ENCODE measurements around the gene ZNF423. TPM values are rescaled to one million over a fixed set of nuclear protein-coding genes. Genes with fewer than 3 reads are reported as not detected.

Gene ZNF423
- total RNA-seq, 2 experiments from 2014 or later, result not detected

DNA sequence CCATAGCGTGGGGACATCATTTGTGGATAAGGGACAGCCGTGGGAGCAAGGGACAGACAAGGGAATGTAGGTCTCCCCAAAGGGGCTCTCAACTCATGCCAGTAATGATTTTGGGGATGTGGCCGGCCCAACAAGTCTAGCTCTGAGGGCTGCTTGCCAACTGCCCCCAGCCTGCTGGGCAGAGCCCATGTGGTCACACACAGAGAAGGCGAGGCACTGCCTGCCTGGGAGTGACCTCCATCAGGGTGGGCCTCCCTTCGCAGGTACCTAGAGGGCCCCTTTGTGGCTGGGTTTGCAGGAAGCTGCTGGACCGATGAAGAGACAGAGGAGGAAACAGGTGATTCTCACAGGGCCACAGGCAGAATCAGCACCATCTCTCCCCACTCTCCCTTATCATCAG is 305.2 kb downstream of the ZNF423 start:
- Mint-ChIP-seq H3K27ac (no peak overlapping the region), H3K4me3 (no peak overlapping the region), H3K9me3 (ENCODE audit: low read depth) (no peaks in the 10 kb centered on the region), H3K4me1 (no peaks in the 10 kb centered on the region), H3K36me3 (ENCODE audit: low read depth) (no peaks in the 10 kb centered on the region), H3K27me3 (no peaks in the 10 kb centered on the region)
- ChIA-PET CTCF (no interaction called here), POLR2A (no interaction called here)
- intact Hi-C loops (cut with DNase I, micrococcal nuclease), result no loop called here
- no peak for ATAC-seq
- DNase-seq, result no peak

- intact Hi-C loops (cut with DNase I, micrococcal nuclease), result no loop called here
- Mint-ChIP-seq H3K4me1 (no peaks in the 10 kb centered on the region), H3K27me3 (no peaks in the 10 kb centered on the region), H3K27ac (no peak overlapping the region), H3K36me3 (ENCODE audit: low read depth) (no peaks in the 10 kb centered on the region), H3K4me3 (no peak overlapping the region), H3K9me3 (ENCODE audit: low read depth) (no peaks in the 10 kb centered on the region)
- DNase-seq (no peak), ATAC-seq (no peak)
- CTCF ChIA-PET, result interaction anchor here (1.1 kb wide), 1 partner anchor 142 kb away, joined by 3 read pairs; no protein-coding TSS in a partner anchor
- POLR2A ChIA-PET, result no interaction called here
These were observed 305.8 kb downstream of the ZNF423 start for GRCh38 chr16:49550140-49550539.

- H3K4me1 Mint-ChIP-seq, result no peaks in the 10 kb centered on the region
These were observed 307.5 kb downstream of the ZNF423 start for GRCh38 chr16:49548325-49548970.

GRCh38 chr16:49547448-49547847 is 308.5 kb downstream of the ZNF423 start:
- ATAC-seq (no peak), DNase-seq (no peak)
- H3K9me3 Mint-ChIP-seq (ENCODE audit: low read depth), result no peaks in the 10 kb centered on the region
- no peak overlapping the region for H3K4me3 Mint-ChIP-seq
- H3K4me1 Mint-ChIP-seq, result no peaks in the 10 kb centered on the region
- no peaks in the 10 kb centered on the region for H3K36me3 Mint-ChIP-seq (ENCODE audit: low read depth)
- intact Hi-C loops (cut with DNase I, micrococcal nuclease), result no loop called here
- CTCF ChIA-PET, result no interaction called here
- POLR2A ChIA-PET, result no interaction called here
- H3K27me3 Mint-ChIP-seq, result no peaks in the 10 kb centered on the region
- no peak overlapping the region for H3K27ac Mint-ChIP-seq

More at GRCh38 chr16:49548325-49548970, 307.5 kb downstream of the ZNF423 start:
- POLR2A ChIA-PET, result interaction anchor here (0.7 kb wide), 1 partner anchor 153 kb away, joined by 6 read pairs; no protein-coding TSS in a partner anchor
- H3K36me3 Mint-ChIP-seq (ENCODE audit: low read depth), result no peaks in the 10 kb centered on the region
- no peaks in the 10 kb centered on the region for H3K27me3 Mint-ChIP-seq
- DNase-seq (no peak), ATAC-seq (no peak)
- H3K4me3 Mint-ChIP-seq, result no peak overlapping the region
- H3K9me3 Mint-ChIP-seq (ENCODE audit: low read depth), result no peaks in the 10 kb centered on the region
- CTCF ChIA-PET, result interaction anchor here (0.8 kb wide), 1 partner anchor 11 kb away, joined by 3 read pairs; no protein-coding TSS in a partner anchor
- no peak overlapping the region for H3K27ac Mint-ChIP-seq
- intact Hi-C loops (cut with DNase I, micrococcal nuclease), result no loop called here

DNA sequence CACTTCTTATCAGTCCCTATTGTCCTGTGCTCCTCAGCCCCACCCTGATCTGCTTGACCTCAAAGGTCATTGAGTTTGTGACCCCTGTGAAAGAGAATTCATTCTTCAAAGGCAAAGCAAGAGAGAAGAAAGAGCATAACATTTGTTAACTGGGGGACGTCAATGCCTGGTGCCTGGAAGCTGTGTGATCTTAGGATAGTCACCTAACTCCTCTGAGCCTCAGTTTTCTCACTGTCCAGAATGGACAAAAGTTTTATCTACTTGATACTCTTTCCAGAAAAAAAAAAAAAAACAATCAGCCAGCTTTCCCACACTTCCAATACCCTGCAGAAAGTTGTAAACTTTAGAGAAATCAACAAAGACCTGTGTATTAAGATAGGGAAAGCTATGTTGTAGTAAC is 309.2 kb downstream of the ZNF423 start:
- no peaks in the 10 kb centered on the region for H3K36me3 Mint-ChIP-seq (ENCODE audit: low read depth)
- H3K27me3 Mint-ChIP-seq, result no peaks in the 10 kb centered on the region
- POLR2A ChIA-PET, result no interaction called here
- DNase-seq, result no peak
- H3K4me3 Mint-ChIP-seq, result no peak overlapping the region
- ATAC-seq, result no peak
- intact Hi-C loops (cut with DNase I, micrococcal nuclease), result no loop called here
- H3K27ac Mint-ChIP-seq, result no peak overlapping the region
- no peaks in the 10 kb centered on the region for H3K9me3 Mint-ChIP-seq (ENCODE audit: low read depth)
- H3K4me1 Mint-ChIP-seq, result no peaks in the 10 kb centered on the region
- CTCF ChIA-PET, result no interaction called here

- Mint-ChIP-seq H3K27ac (no peak overlapping the region), H3K9me3 (ENCODE audit: low read depth) (no peaks in the 10 kb centered on the region), H3K4me3 (no peak overlapping the region), H3K4me1 (no peaks in the 10 kb centered on the region), H3K27me3 (no peaks in the 10 kb centered on the region), H3K36me3 (ENCODE audit: low read depth) (no peaks in the 10 kb centered on the region)
- ChIA-PET POLR2A (no interaction called here), CTCF (no interaction called here)
- DNase-seq (no peak), ATAC-seq (no peak)
- intact Hi-C loops (cut with DNase I, micrococcal nuclease), result no loop called here
These were observed 310.0 kb downstream of the ZNF423 start for GRCh38 chr16:49545741-49546448.

- intact Hi-C loops (cut with DNase I, micrococcal nuclease), result no loop called here
- Mint-ChIP-seq H3K9me3 (ENCODE audit: low read depth) (no peaks in the 10 kb centered on the region), H3K27ac (no peak overlapping the region), H3K27me3 (no peaks in the 10 kb centered on the region), H3K4me3 (no peak overlapping the region), H3K4me1 (no peaks in the 10 kb centered on the region), H3K36me3 (ENCODE audit: low read depth) (no peaks in the 10 kb centered on the region)
- CTCF ChIA-PET, result no interaction called here
- ATAC-seq, result no peak
- no peak for DNase-seq
- POLR2A ChIA-PET, result no interaction called here
These were observed 310.7 kb downstream of the ZNF423 start for GRCh38 chr16:49545243-49545642.

- ChIA-PET POLR2A (no interaction called here), CTCF (no interaction called here)
- ATAC-seq (no peak), DNase-seq (no peak)
- Mint-ChIP-seq H3K9me3 (ENCODE audit: low read depth) (no peaks in the 10 kb centered on the region), H3K36me3 (ENCODE audit: low read depth) (no peaks in the 10 kb centered on the region), H3K27me3 (no peaks in the 10 kb centered on the region), H3K27ac (no peak overlapping the region), H3K4me3 (no peak overlapping the region), H3K4me1 (no peaks in the 10 kb centered on the region)
- intact Hi-C loops (cut with DNase I, micrococcal nuclease), result no loop called here
These were observed 311.1 kb downstream of the ZNF423 start for GRCh38 chr16:49544828-49545227.

DNA sequence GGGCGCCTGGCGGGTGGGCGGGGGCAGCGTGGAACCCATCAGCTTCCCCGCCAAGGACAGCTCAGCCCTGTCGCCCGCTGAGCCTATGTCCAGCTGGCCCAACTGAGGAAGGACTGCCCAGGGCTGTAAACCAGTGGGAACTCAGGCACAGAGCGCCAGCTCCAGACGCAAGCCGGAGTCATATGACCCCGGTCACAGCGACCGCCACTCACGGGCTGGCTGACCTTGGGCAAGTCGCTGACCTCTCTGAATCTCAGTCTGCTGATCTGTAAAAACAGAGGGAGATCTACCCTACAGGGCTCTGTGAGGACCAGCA is 312.3 kb downstream of the ZNF423 start:
- DNase-seq, result no peak
- Mint-ChIP-seq H3K27ac (no peak overlapping the region), H3K9me3 (ENCODE audit: low read depth) (no peaks in the 10 kb centered on the region), H3K27me3 (no peaks in the 10 kb centered on the region), H3K4me1 (no peaks in the 10 kb centered on the region), H3K36me3 (ENCODE audit: low read depth) (no peaks in the 10 kb centered on the region), H3K4me3 (no peak overlapping the region)
- CTCF ChIA-PET, result no interaction called here
- intact Hi-C loops (cut with DNase I, micrococcal nuclease), result no loop called here
- POLR2A ChIA-PET, result no interaction called here
- no peak for ATAC-seq

GRCh38 chr16:49542946-49543630 is 312.8 kb downstream of the ZNF423 start:
- H3K36me3 Mint-ChIP-seq (ENCODE audit: low read depth), result no peaks in the 10 kb centered on the region
- no peak overlapping the region for H3K27ac Mint-ChIP-seq
- H3K27me3 Mint-ChIP-seq, result no peaks in the 10 kb centered on the region
- no peak overlapping the region for H3K4me3 Mint-ChIP-seq
- H3K4me1 Mint-ChIP-seq, result no peaks in the 10 kb centered on the region
- ChIA-PET CTCF (no interaction called here), POLR2A (no interaction called here)
- DNase-seq (no peak), ATAC-seq (no peak)
- intact Hi-C loops (cut with DNase I, micrococcal nuclease), result no loop called here
- no peaks in the 10 kb centered on the region for H3K9me3 Mint-ChIP-seq (ENCODE audit: low read depth)

DNA sequence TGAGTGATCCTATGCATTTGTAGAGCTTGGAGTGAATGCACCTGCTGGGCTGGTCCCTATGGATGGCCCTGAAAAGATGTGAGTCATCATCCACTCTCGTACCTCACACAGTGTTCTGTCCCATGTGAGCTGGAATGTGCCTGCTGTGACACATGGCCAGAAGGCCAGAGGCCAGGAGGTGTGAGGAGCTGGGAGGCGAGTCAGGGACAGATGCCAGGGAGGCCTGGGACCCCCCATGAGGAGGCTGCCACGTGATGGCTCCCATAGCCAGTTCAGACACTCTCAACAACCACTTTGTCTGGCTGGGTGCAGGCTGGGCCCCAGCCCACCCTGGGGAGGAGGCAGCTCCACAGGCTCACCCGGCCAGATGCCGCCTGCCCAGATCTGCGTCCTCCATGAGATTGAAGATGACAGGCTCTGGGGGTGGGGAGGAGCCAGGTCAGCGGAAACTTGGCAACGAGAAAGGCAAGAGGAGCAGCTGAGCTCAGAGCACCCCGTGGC is 313.5 kb downstream of the ZNF423 start:
- ATAC-seq (no peak), DNase-seq (no peak)
- ChIA-PET CTCF (interaction anchor here (0.7 kb wide), 1 partner anchor 282 kb away, joined by 3 read pairs; no protein-coding TSS in a partner anchor), POLR2A (no interaction called here)
- Mint-ChIP-seq H3K27ac (no peak overlapping the region), H3K27me3 (no peaks in the 10 kb centered on the region), H3K36me3 (ENCODE audit: low read depth) (no peaks in the 10 kb centered on the region), H3K4me1 (no peaks in the 10 kb centered on the region), H3K9me3 (ENCODE audit: low read depth) (no peaks in the 10 kb centered on the region), H3K4me3 (no peak overlapping the region)
- intact Hi-C loops (cut with DNase I, micrococcal nuclease), result no loop called here

DNA sequence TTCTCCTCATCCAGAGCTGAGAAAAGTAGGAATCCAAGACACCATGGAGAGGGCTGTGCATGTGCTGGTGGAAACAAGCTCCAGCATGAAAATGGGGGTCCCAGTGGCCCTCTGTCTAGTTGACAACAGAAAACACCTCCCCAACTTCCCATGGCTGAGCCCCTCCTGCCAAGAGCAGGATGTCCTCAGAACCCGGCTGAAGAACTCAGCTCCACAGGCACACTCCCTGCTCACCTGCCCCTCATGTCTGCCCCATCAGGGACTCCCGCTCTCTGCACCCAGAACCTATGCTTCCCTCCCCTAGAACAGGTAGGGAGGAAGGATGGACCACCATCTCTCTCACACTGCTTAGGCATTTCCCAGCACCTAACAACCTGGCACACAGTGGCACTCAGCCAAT is 315.1 kb downstream of the ZNF423 start:
- DNase-seq (no peak), ATAC-seq (no peak)
- POLR2A ChIA-PET, result no interaction called here
- H3K9me3 Mint-ChIP-seq (ENCODE audit: low read depth), result no peaks in the 10 kb centered on the region
- H3K36me3 Mint-ChIP-seq (ENCODE audit: low read depth), result no peaks in the 10 kb centered on the region
- CTCF ChIA-PET, result no interaction called here
- intact Hi-C loops (cut with DNase I, micrococcal nuclease), result no loop called here
- H3K27ac Mint-ChIP-seq, result no peak overlapping the region
- no peaks in the 10 kb centered on the region for H3K4me1 Mint-ChIP-seq
- no peaks in the 10 kb centered on the region for H3K27me3 Mint-ChIP-seq
- no peak overlapping the region for H3K4me3 Mint-ChIP-seq

Data from activated CD4-positive, alpha-beta T cell treated with anti-CD3 and anti-CD28 coated beads for 36 hours (primary cell).